ENCODE measurements around the gene ELAVL3. TPM values are rescaled to one million over a fixed set of nuclear protein-coding genes. Genes with fewer than 3 reads are reported as not detected.

The ELAVL3 gene
- polyA plus RNA-seq, 2 of the 4 experiments (the other 2 are of a cell fraction): 0.01 TPM; not detected in 1

DNA sequence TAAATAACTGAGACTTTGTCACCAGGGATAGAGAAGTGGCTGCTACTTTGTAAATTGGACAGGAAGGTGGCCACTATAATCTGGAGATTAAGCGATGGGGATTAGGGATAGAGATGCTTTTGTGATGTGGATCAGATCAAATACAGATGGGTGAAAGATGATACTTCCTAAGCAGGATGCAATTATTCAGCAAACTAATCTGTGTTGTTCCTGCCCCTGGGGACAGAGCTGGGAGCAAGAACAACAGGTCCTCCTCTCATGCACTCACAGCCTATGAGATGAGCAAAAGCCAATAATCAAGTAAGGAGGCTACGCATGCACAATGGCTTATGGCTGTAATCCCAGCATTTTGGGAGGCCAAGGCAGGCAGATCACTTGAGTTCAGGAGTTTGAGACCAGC lies 66.3 kb downstream of the ELAVL3 start:
- no peak overlapping the region for H3K27ac ChIP-seq
- H3K4me2 ChIP-seq: no peak overlapping the region
- H3K9me3 ChIP-seq: no peaks in the 10 kb centered on the region
- DNase-seq (ENCODE audit: low read depth in 1 of 2, low spot score in 1 of 2) (no peak), FAIRE-seq (no peak), ATAC-seq (no peak)
- TF ChIP-seq HEYL (CRISPR knock-in tag; IDR thresholded peaks at IDR 0.05): no peak
- TF ChIP-seq KDM5A (IDR thresholded peaks at IDR 0.05): no peak
- TF ChIP-seq MAZ (IDR thresholded peaks at IDR 0.05; ENCODE audit: borderline replicate concordance, low read depth, low read length): no peak
- no peak for TF ChIP-seq HOXA7 (CRISPR knock-in tag; IDR thresholded peaks at IDR 0.05)
- TF ChIP-seq RCOR1 (IDR thresholded peaks at IDR 0.05; ENCODE audit: low read depth, low read length): no peak
- no peak for TF ChIP-seq JUNB (IDR thresholded peaks at IDR 0.05)
- TF ChIP-seq, protein P1, sequence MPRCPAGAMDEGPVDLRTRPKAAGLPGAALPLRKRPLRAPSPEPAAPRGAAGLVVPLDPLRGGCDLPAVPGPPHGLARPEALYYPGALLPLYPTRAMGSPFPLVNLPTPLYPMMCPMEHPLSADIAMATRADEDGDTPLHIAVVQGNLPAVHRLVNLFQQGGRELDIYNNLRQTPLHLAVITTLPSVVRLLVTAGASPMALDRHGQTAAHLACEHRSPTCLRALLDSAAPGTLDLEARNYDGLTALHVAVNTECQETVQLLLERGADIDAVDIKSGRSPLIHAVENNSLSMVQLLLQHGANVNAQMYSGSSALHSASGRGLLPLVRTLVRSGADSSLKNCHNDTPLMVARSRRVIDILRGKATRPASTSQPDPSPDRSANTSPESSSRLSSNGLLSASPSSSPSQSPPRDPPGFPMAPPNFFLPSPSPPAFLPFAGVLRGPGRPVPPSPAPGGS (IDR thresholded peaks at IDR 0.05): no peak
- TF ChIP-seq, protein P2, sequence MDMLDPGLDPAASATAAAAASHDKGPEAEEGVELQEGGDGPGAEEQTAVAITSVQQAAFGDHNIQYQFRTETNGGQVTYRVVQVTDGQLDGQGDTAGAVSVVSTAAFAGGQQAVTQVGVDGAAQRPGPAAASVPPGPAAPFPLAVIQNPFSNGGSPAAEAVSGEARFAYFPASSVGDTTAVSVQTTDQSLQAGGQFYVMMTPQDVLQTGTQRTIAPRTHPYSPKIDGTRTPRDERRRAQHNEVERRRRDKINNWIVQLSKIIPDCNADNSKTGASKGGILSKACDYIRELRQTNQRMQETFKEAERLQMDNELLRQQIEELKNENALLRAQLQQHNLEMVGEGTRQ (IDR thresholded peaks at IDR 0.05): no peak
- TF ChIP-seq, protein P3, sequence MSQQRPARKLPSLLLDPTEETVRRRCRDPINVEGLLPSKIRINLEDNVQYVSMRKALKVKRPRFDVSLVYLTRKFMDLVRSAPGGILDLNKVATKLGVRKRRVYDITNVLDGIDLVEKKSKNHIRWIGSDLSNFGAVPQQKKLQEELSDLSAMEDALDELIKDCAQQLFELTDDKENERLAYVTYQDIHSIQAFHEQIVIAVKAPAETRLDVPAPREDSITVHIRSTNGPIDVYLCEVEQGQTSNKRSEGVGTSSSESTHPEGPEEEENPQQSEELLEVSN (IDR thresholded peaks at IDR 0.05; ENCODE audit: borderline replicate concordance, low read depth): no peak
- no peak for TF ChIP-seq FOSL2 (IDR thresholded peaks at IDR 0.05)
- no peak for TF ChIP-seq FOSL2 (CRISPR knock-in tag; IDR thresholded peaks at IDR 0.05)
- ChIA-PET CTCF (interaction anchor here (6.3 kb wide), 1 partner anchor 32 kb away, joined by 40 read pairs; the partner anchor contains the start of gene EPOR), POLR2A (interaction anchor here (0.5 kb wide), 1 partner anchor 1443 kb away, joined by 3 read pairs; no protein-coding TSS in a partner anchor)
- H3K4me3 ChIP-seq: no peak overlapping the region
- H3K4me1 ChIP-seq: no peaks in the 10 kb centered on the region
- WGBS (ENCODE audit: missing lambda C conversion rate): 95% methylated on average over 2 of the region's 2 CpGs

DNA sequence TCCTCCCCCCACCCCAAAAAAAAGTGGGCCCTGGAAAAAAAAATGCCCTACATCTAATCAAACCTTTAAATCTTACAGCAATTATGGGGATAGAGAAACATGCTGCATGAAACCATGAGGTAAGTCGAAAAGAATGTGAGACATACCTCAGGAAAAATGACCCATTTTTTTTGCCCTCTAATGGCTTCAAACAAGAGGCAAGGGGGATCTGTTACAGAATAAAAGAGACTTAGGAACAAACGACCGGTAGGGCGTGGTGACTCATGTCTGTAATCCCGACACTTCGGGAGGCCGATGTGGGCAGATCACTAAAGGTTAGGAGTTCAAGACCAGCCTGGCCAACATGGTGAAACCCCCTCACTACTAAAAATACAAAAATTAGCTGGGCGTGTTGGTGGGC lies 70.2 kb downstream of the ELAVL3 start:
- Histone ChIP-seq H3K4me3 (no peak overlapping the region), H3K9me3 (no peaks in the 10 kb centered on the region), H3K4me2 (no peak overlapping the region), H3K27ac (no peak overlapping the region), H3K4me1 (no peaks in the 10 kb centered on the region)
- DNase-seq (ENCODE audit: low read depth in 1 of 2, low spot score in 1 of 2) (peak in 1 of 2 experiments; percentile 21), ATAC-seq (no peak), FAIRE-seq (no peak)
- ChIA-PET CTCF (interaction anchor here (0.9 kb wide), 1 partner anchor 9 kb away, joined by 3 read pairs; no protein-coding TSS in a partner anchor), POLR2A (no interaction called here)
- TF ChIP-seq FOSL2 (IDR thresholded peaks at IDR 0.05) (no peak), FOSL2 (CRISPR knock-in tag; IDR thresholded peaks at IDR 0.05) (0 out of 2 replicates have a peak, but pooled peaks have one; percentile 9), POLR2AphosphoS2 (conservative IDR thresholded peaks at IDR 0.05; ENCODE audit: low read length) (no peak)
- 23% methylated on average over 8 of the region's 8 CpGs for WGBS (ENCODE audit: missing lambda C conversion rate)

DNA sequence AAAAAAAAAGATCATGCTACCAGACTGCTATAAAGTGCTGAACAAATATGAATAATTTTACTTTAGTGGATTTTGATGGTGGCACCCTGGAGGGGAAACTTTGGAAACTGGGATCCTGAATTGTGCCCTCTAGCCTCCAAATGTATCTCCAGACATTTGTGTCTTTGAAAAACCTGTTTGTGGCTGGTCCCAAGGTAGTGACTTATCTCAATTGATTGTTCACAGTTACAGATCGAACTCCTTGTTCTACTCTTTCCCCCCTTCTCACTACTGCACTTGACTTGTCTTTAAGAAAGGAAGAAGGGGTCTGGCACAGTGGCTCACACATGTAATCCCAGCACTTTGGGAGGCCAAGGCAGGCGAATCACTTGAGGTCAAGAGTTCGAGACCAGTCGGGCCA lies 72.3 kb downstream of the ELAVL3 start:
- no peak overlapping the region for H3K4me3 ChIP-seq
- no peak for TF ChIP-seq ESRRA (IDR thresholded peaks at IDR 0.05; ENCODE audit: borderline replicate concordance, low read length)
- TF ChIP-seq, protein P4, sequence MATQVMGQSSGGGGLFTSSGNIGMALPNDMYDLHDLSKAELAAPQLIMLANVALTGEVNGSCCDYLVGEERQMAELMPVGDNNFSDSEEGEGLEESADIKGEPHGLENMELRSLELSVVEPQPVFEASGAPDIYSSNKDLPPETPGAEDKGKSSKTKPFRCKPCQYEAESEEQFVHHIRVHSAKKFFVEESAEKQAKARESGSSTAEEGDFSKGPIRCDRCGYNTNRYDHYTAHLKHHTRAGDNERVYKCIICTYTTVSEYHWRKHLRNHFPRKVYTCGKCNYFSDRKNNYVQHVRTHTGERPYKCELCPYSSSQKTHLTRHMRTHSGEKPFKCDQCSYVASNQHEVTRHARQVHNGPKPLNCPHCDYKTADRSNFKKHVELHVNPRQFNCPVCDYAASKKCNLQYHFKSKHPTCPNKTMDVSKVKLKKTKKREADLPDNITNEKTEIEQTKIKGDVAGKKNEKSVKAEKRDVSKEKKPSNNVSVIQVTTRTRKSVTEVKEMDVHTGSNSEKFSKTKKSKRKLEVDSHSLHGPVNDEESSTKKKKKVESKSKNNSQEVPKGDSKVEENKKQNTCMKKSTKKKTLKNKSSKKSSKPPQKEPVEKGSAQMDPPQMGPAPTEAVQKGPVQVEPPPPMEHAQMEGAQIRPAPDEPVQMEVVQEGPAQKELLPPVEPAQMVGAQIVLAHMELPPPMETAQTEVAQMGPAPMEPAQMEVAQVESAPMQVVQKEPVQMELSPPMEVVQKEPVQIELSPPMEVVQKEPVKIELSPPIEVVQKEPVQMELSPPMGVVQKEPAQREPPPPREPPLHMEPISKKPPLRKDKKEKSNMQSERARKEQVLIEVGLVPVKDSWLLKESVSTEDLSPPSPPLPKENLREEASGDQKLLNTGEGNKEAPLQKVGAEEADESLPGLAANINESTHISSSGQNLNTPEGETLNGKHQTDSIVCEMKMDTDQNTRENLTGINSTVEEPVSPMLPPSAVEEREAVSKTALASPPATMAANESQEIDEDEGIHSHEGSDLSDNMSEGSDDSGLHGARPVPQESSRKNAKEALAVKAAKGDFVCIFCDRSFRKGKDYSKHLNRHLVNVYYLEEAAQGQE (IDR thresholded peaks at IDR 0.05): no peak
- no peak for TF ChIP-seq FOSB (CRISPR knock-in tag; IDR thresholded peaks at IDR 0.05)
- no peak for TF ChIP-seq FOXS1 (CRISPR knock-in tag; IDR thresholded peaks at IDR 0.05)
- no peak for TF ChIP-seq HOXB13 (CRISPR knock-in tag; IDR thresholded peaks at IDR 0.05; ENCODE audit: low read depth)
- no peak for TF ChIP-seq POLR2A (IDR thresholded peaks at IDR 0.05; ENCODE audit: low read length)
- TF ChIP-seq, protein P5, sequence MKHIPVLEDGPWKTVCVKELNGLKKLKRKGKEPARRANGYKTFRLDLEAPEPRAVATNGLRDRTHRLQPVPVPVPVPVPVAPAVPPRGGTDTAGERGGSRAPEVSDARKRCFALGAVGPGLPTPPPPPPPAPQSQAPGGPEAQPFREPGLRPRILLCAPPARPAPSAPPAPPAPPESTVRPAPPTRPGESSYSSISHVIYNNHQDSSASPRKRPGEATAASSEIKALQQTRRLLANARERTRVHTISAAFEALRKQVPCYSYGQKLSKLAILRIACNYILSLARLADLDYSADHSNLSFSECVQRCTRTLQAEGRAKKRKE (CRISPR knock-in tag; IDR thresholded peaks at IDR 0.05; ENCODE audit: low read depth): no peak
- no peak for TF ChIP-seq HOXB5 (CRISPR knock-in tag; IDR thresholded peaks at IDR 0.05)
- no peak for TF ChIP-seq MAZ (IDR thresholded peaks at IDR 0.05; ENCODE audit: borderline replicate concordance, low read depth, low read length)
- no peak for TF ChIP-seq RNF2 (IDR thresholded peaks at IDR 0.05; ENCODE audit: borderline replicate concordance, low read depth)
- TF ChIP-seq MYC (IDR thresholded peaks at IDR 0.05; ENCODE audit: borderline replicate concordance, low read length): no peak
- no peak for TF ChIP-seq NR3C1 (IDR thresholded peaks at IDR 0.05)
- TF ChIP-seq SREBF2 (IDR thresholded peaks at IDR 0.05): no peak
- no peak for TF ChIP-seq JUNB (IDR thresholded peaks at IDR 0.05)
- TF ChIP-seq, protein P1 (IDR thresholded peaks at IDR 0.05): no peak
- TF ChIP-seq, protein P6, sequence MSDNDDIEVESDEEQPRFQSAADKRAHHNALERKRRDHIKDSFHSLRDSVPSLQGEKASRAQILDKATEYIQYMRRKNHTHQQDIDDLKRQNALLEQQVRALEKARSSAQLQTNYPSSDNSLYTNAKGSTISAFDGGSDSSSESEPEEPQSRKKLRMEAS (IDR thresholded peaks at IDR 0.05): no peak
- no peak for TF ChIP-seq JUN (IDR thresholded peaks at IDR 0.05)
- TF ChIP-seq ZC3H11A (IDR thresholded peaks at IDR 0.05): no peak
- no peak for ATAC-seq
- DNase-seq (ENCODE audit: low read depth in 1 of 2, low spot score in 1 of 2): no peak
- H3K27ac ChIP-seq: no peak overlapping the region
- no peak overlapping the region for H3K4me2 ChIP-seq
- H3K4me1 ChIP-seq: no peaks in the 10 kb centered on the region
- 81% methylated on average over 4 of the region's 4 CpGs for WGBS (ENCODE audit: missing lambda C conversion rate)
- ChIA-PET POLR2A (no interaction called here), CTCF (no interaction called here)
- H3K9me3 ChIP-seq: no peaks in the 10 kb centered on the region
- no peak for FAIRE-seq
